HT-29 (cell line): ENCODE measurements around the gene HOXB9. TPM values are rescaled to one million over a fixed set of nuclear protein-coding genes. Genes with fewer than 3 reads are reported as not detected.

Experiments
- DNase-seq: peaks from one replicate; pipeline ENCODE4 v3.0.0-alpha.2; 2015; ENCODE audit warnings: low spot score
- total RNA-seq: library from RNA; depleted of rRNA; stranded (reverse); fragments of >200 nt; shearing (Covaris generic); gene quantifications from 2 replicates; pipeline ENCODE4 v1.2.3, GENCODE V29; 2014

HOXB9 gene
- total RNA-seq, 1 experiment from 2014 or later, result 188 TPM

DNA sequence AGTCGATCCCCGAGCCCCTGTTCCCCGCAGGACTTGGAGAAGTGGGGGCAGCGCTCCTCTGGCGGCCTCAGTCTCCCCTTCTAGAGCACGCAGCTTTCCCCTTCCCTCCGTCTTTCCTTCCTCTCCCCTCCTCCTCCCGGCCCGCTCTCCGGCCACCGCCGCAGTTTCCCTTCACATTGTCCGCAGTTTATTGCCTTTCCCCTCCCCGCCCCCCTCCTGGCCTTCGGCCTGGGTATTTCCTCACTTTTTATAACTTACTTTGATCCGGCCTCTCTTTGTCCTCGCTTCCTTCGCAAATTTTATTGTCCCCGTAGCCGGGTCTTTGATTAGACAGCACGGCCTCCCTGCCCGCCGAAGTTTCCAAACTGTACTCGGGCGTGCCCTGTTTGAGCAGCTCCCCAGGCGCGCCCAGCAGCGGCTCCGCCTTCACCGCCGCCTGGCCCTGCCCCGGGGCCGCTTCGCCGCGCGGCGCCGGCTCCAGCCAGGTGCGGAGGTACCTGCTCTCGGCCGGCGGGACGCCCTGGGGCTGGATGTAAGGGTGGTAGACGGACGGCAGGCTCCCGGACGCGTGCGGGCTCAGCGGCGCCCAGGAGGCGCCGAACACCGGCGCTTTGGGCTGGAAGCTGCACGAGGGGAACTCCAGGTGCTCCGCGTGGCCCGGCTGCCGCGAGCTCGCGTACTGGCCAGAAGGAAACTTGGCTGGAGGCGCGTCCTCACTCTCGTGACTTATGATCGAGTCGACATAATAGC lies 488 bp downstream of the HOXB9 start:
- no peak for DNase-seq

- DNase-seq, result no peak
These were observed 1.3 kb downstream of the HOXB9 start for GRCh38 chr17:48624544-48625494.

- DNase-seq, result no peak
These were observed 2.0 kb downstream of the HOXB9 start for GRCh38 chr17:48624118-48624517.

DNA sequence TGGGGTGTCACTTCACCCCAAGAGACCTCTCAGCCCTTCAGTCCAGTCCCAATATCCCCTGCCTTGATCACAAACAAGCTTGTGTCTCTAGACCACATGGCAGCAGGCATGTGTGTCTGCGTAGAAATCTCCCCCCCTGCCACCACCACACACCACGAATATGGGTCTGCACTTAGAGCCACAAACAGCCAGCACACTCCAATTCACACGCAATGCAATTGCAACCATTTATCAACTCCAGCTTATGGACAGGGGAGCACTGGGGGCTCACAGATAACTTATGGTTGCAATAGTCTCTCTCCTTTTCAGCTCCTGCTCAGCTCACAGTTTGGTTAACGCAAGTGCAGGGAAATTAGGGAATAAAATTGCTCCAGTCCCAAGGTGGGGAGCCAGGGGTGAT lies 2.6 kb downstream of the HOXB9 start:
- DNase-seq, result no peak

DNA sequence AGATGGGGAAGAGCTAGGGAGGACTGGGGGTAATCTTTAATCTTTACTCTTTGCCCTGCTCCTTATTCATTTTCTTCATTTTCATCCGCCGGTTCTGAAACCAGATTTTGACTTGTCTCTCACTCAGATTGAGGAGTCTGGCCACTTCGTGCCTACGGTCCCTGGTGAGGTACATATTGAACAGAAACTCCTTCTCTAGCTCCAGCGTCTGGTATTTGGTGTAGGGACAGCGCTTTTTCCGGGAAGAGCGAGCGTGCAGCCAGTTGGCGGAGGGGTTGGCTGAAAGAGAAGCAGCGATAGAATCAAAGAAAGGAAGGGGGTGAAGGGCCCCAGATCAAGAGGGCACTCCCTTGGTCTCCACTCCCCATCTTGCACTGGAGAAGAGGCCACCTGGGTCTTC lies 3.3 kb downstream of the HOXB9 start:
- DNase-seq, result no peak

DNA sequence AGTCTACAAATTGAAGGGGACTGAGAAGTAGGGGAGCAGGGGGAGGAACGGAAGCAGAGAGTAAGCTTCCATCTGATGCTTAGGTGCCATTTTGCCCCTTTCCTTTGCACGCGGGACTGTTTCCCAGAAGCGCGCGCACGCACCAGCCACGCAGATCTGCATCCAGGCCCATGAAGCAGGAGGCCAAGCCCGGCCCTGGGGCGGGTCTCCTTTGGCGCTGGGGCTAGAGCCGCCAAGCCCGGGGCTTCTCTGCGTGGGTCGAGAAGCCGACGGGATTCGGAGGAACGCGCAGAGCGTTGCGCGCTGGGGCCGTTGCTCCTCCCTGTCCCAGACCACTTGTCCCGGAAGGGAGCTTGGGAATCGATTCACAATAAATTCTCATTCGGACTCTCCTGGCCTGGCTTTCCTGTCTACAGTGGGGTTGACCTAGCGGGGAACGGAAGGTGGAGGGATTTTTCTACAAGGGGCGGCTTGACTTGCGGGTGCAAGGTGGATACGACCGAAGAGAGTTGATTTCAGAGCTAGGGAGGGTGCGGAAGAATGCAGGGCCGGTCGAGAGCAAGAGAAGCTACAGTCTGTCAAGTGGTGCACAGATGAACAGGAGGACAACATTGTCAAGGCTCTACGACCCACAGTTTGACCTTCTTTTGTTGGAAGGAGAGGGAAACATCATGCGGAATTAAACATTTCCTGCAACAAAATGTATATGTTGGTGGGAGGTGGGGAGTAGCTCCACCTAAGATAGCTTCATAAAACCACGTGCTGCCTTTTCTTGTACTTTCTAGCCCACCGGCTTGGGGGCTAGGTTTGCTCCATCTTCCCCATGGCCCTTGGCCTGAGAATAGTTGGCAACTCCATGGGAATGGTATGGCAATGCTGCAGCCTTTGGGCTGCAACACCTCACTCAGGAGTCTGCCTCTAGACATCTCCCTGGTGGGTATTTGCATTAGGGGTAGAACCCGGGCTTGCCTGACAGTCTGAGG lies 4.5 kb downstream of the HOXB9 start:
- DNase-seq, result no peak

GRCh38 chr17:48620461-48621139 lies 5.6 kb downstream of the HOXB9 start:
- DNase-seq, result peak; percentile 80

DNA sequence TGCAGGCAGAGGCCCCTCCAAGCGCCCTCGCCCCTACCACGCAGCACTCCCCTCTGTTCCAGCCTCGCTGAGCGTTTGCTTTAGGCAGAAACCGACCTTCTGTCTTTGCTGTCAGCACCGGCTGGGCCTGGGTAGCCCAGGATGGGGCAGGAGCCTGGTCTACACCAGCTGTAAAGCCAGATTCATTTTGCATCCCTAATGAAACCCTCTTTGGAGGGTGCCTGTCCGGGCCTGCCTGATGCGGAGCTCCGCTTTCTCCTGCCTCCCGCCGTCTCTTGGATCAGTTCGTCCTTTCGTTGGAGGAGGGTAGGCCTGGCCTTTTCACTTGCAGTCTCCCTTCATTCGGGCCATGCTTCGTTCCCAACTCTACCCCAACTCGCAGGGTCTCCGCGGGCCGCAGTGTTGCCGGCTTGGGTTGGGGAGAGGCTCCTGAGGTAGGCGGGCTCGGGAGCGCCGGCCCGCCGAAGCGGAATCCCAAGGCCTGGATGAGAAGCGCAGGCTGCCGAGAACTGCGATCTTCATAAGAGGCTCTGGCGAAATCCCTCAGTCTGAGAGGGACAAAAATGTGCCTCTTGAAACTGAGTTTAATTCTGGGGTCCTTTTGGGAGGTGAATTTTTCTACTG lies 6.2 kb downstream of the HOXB9 start:
- peak; percentile 74 for DNase-seq

- no peak for DNase-seq
These were observed 7.8 kb downstream of the HOXB9 start for GRCh38 chr17:48618256-48618896.

DNA sequence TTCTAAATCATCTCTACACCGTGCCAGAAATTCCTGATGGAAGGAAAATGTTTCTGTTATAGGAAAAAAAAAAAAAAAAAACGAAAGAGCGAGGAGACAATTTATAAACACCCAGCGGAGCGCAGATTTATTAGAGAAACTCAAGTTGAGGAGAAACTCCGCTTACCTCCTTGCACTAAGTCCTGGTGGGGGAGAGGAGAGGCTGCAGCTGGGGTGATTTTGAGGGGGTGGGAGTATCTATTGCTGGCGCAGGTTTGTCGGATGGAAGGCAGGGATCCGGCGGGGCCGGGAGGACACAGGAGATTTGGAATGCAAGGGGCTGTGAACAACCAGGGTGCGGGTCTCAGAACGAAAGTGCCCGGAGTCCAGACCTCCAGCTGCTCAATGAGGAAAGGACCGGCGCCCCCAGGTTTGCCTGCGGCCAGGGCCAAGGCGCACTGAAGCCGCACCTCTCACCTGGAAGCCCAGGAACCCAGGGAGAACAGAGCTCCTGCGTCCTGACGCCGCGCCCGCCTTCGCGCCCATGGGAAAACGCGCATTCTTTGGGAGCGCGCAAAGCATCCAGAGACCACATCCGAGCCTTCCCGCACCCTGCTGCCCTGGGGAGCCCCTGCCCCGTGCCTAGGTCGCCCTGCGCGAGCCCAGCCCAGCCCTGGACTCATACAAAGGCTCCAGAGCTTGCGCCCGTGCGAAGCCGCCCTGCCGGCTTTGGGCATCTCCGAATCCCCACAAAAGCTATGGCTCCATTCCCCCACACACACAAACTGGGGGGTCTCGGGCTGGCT lies 8.5 kb downstream of the HOXB9 start:
- peak; percentile 75 for DNase-seq

DNA sequence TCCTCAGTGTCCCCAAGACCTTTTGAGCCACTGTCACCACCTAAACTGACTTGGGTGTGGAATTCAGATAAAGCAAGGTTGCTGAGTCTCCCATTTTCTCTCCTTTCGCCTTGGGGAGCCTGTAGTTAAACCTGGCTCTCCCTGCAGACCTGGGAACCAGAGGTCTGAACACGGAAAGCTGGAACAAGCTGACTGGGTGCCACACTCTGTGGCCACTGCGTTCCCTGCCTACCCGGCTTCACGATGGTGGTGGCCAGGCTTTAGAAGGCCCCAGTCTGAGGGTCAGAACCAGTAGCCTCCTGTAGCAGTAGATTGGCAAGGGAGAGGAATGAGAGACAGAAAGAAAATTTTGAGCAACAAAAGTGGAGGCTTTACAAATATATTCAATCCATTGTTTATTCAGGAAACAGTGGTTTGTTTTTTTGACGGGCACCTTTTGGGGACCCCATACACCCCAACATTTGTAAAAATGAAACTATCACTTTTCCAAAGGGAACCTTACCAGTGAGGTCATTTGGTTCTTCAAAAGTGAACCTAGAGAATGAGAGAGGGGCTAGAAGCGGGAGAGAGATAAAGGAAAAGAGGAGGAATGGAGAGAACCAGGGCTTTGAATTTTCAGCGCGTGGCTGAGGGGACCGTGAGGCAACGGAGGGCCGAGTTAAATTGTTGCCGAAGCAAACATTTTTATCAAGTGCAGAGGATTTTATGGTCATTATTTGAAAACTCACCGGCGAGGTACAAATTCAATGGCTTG lies 9.3 kb downstream of the HOXB9 start:
- DNase-seq, result peak; percentile 76

- peak; percentile 72 for DNase-seq
These were observed 10.0 kb downstream of the HOXB9 start for GRCh38 chr17:48615963-48616716.

- peak; percentile 82 for DNase-seq
These were observed 10.9 kb downstream of the HOXB9 start, which contains the start of gene HOXB8 for GRCh38 chr17:48615047-48615962. Gene HOXB8, minus strand, starts transcription at chr17:48615292. Its CDS starts 588 bp downstream, at chr17:48614704.

DNA sequence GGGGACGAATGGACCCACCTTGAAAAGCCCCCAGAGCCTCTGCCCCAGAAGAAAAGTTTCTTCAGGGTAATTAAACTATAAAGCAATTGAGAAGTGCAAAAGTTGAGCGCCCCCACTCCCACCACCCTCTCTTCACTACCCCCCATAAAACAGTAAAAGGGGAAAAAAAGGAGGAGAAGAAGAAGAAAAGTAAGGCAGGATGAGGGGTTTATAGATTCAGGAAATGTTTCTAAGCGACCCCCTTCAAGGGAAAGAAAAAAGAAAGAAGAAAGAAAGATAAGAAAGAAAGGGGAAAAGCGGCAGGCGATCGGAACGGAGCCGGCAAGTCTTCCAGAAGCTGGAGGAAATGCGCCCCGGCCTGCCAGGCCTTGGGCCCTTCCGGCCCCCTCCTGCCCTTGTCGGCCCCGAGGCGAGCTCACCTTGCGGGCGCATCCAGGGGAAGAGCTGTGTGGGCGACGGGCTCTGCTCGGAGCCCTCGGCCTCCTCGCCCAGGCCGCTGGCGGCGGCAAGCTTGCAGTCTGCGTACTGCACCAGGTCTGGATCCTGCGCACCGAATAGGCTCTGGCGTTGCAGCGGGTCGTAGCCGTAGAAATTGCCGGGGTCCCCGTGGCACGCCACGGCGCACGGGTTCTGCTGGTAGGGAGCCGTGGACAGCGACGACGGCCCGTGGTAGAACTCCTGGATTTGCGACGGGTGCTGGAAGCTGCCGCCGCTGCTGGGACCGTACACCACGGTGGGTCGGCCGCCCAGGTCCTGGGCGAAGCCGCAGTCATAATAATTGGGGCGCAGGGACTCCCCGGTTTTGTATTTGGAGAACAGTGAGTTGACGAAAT lies 12.1 kb downstream of the HOXB9 start:
- no peak for DNase-seq
